Measurements from ENCODE around the gene SLC2A6.

Gene SLC2A6

GRCh38 chr9:133478851-133479711 lies at the start of gene SLC2A6:
SLC2A6 (minus strand) TSS chr9:133479099; CDS start chr9:133479059, 40 bp downstream.
- DNase-seq (ENCODE audit: low read depth in 2 of 2): peak; percentile 62 to 83

- no peak for DNase-seq (ENCODE audit: low read depth in 2 of 2)
These were observed 49.3 kb upstream of the SLC2A6 start for GRCh38 chr9:133528001-133528875.

- no peak for DNase-seq (ENCODE audit: low read depth in 2 of 2)
These were observed 48.6 kb upstream of the SLC2A6 start for GRCh38 chr9:133527444-133527920.

- no peak for DNase-seq (ENCODE audit: low read depth in 2 of 2)
These were observed 47.9 kb upstream of the SLC2A6 start for GRCh38 chr9:133526721-133527321.

- DNase-seq (ENCODE audit: low read depth in 2 of 2): no peak
These were observed 46.8 kb upstream of the SLC2A6 start for GRCh38 chr9:133525677-133526076.

GRCh38 chr9:133524679-133525228 lies 45.9 kb upstream of the SLC2A6 start, which contains the start of gene MYMK:
MYMK (minus strand) TSS chr9:133524959; CDS start chr9:133524844, 115 bp downstream.
- no peak for DNase-seq (ENCODE audit: low read depth in 2 of 2)

GRCh38 chr9:133524146-133524545 lies 45.2 kb upstream of the SLC2A6 start:
- no peak for DNase-seq (ENCODE audit: low read depth in 2 of 2)

GRCh38 chr9:133523106-133523505 lies 44.2 kb upstream of the SLC2A6 start:
- DNase-seq (ENCODE audit: low read depth in 2 of 2): no peak

- no peak for DNase-seq (ENCODE audit: low read depth in 2 of 2)
These were observed 43.4 kb upstream of the SLC2A6 start for GRCh38 chr9:133522073-133522910.

GRCh38 chr9:133521122-133522072 lies 42.5 kb upstream of the SLC2A6 start:
- DNase-seq (ENCODE audit: low read depth in 2 of 2): no peak

- no peak for DNase-seq (ENCODE audit: low read depth in 2 of 2)
These were observed 41.4 kb upstream of the SLC2A6 start for GRCh38 chr9:133520121-133520835.

GRCh38 chr9:133519693-133520092 lies 40.8 kb upstream of the SLC2A6 start:
- DNase-seq (ENCODE audit: low read depth in 2 of 2): no peak

GRCh38 chr9:133518706-133519449 lies 40.0 kb upstream of the SLC2A6 start:
- DNase-seq (ENCODE audit: low read depth in 2 of 2): no peak

- DNase-seq (ENCODE audit: low read depth in 2 of 2): no peak
These were observed 39.3 kb upstream of the SLC2A6 start for GRCh38 chr9:133518200-133518599.

GRCh38 chr9:133517711-133518110 lies 38.8 kb upstream of the SLC2A6 start:
- no peak for DNase-seq (ENCODE audit: low read depth in 2 of 2)

GRCh38 chr9:133516961-133517350 lies 38.1 kb upstream of the SLC2A6 start:
- DNase-seq (ENCODE audit: low read depth in 2 of 2): no peak

- no peak for DNase-seq (ENCODE audit: low read depth in 2 of 2)
These were observed 37.5 kb upstream of the SLC2A6 start for GRCh38 chr9:133516256-133516960.
